HG03354 (cell line): Measurements from ENCODE around the gene EYS.
"Not testable (repeated sequence)": the region's sequence is repeated elsewhere in the genome, so short reads cannot be mapped to it uniquely, and the experiment has no call there.

Experiments used
- ATAC-seq: cut with Tn5 transposase; IDR thresholded peaks from one replicate; pipeline ENCODE4 v1.9.1; 2021; ENCODE audit warnings: mild to moderate bottlenecking; ENCODE audit not compliant: unreplicated experiment, poor library complexity, severe bottlenecking

Gene EYS

GRCh38 chr6:64243618-64244017 is 1463.4 kb downstream of the EYS start:
- ATAC-seq: no peak

GRCh38 chr6:64238908-64239307 is 1468.1 kb downstream of the EYS start:
- ATAC-seq: not testable (repeated sequence)

- no peak for ATAC-seq
Measured at GRCh38 chr6:64238071-64238470, 1469.0 kb downstream of the EYS start.

GRCh38 chr6:64233746-64234145 is 1473.3 kb downstream of the EYS start:
- ATAC-seq: no peak

GRCh38 chr6:64231928-64232327 is 1475.1 kb downstream of the EYS start:
- no peak for ATAC-seq

GRCh38 chr6:64230530-64230929 is 1476.5 kb downstream of the EYS start:
- ATAC-seq: no peak

GRCh38 chr6:64227863-64228262 is 1479.2 kb downstream of the EYS start:
- ATAC-seq: no peak

GRCh38 chr6:64225503-64225902 is 1481.5 kb downstream of the EYS start:
- no peak for ATAC-seq

- no peak for ATAC-seq
Measured at GRCh38 chr6:64224819-64225218, 1482.2 kb downstream of the EYS start.

GRCh38 chr6:64221776-64222175 is 1485.2 kb downstream of the EYS start:
- peak; percentile 39 for ATAC-seq

GRCh38 chr6:64220801-64221200 is 1486.2 kb downstream of the EYS start:
- no peak for ATAC-seq

- ATAC-seq: peak; percentile 71
Measured at GRCh38 chr6:64217721-64218620, 1489.1 kb downstream of the EYS start.

- no peak for ATAC-seq
Measured at GRCh38 chr6:64214373-64214772, 1492.7 kb downstream of the EYS start.

- ATAC-seq: no peak
Measured at GRCh38 chr6:64213697-64214096, 1493.3 kb downstream of the EYS start.

- no peak for ATAC-seq
Measured at GRCh38 chr6:64197246-64197645, 1509.8 kb downstream of the EYS start.

GRCh38 chr6:64186592-64186991 is 1520.4 kb downstream of the EYS start:
- no peak for ATAC-seq

GRCh38 chr6:64185621-64186020 is 1521.4 kb downstream of the EYS start:
- no peak for ATAC-seq

- ATAC-seq: no peak
Measured at GRCh38 chr6:64175296-64175695, 1531.7 kb downstream of the EYS start.

GRCh38 chr6:64170316-64170715 is 1536.7 kb downstream of the EYS start:
- ATAC-seq: no peak

- ATAC-seq: no peak
Measured at GRCh38 chr6:64160486-64160885, 1546.5 kb downstream of the EYS start.

GRCh38 chr6:64155063-64155462 is 1552.0 kb downstream of the EYS start:
- no peak for ATAC-seq

- ATAC-seq: no peak
Measured at GRCh38 chr6:64146876-64147275, 1560.2 kb downstream of the EYS start.
